Hematopoietic multipotent progenitor cell treated with erythropoietin and hydrocortisone succinate and interleukin-3 and kit ligand, for 6 days (in vitro differentiated cells): ENCODE data around the gene KCTD7.
"Not testable (repeated sequence)": the region's sequence is repeated elsewhere in the genome, so short reads cannot be mapped to it uniquely, and the experiment has no call there.

Experiments
- DNase-seq: peaks from one replicate; pipeline ENCODE4 v3.0.0-alpha.2; 2015

The KCTD7 gene

GRCh38 chr7:66619341-66619948 is 9.2 kb upstream of the KCTD7 start:
- DNase-seq, result not testable (repeated sequence)

DNA sequence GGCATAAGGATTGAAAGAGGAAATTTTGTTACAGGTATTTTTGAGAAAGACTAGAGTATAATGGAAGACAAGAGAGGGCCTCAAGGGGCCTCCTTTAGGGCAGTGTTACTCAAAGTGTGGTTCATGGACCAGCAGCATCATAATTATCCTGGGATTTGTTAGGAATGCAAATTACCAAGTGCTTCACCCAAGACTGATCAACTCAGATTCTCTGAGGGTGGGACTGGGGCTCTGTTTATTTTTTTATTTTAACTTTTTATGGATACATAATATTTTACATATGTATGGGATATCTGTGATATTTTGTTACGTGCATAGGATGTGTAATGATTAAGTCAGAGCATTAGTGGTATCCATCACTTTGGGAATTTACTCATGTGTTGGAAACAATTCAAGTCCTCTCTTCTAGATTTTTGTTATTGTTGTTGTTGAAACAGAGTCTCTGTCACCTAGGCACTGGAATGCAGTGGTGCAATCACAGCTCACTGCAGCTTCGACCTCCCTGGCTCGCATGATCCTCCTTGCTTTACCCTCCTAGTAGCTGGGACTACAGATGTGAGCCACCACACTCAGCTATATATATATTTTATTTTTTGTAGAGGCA is 2.2 kb upstream of the KCTD7 start:
- DNase-seq, result no peak

- no peak for DNase-seq
Observed at GRCh38 chr7:66627151-66627681, 1.5 kb upstream of the KCTD7 start.

DNA sequence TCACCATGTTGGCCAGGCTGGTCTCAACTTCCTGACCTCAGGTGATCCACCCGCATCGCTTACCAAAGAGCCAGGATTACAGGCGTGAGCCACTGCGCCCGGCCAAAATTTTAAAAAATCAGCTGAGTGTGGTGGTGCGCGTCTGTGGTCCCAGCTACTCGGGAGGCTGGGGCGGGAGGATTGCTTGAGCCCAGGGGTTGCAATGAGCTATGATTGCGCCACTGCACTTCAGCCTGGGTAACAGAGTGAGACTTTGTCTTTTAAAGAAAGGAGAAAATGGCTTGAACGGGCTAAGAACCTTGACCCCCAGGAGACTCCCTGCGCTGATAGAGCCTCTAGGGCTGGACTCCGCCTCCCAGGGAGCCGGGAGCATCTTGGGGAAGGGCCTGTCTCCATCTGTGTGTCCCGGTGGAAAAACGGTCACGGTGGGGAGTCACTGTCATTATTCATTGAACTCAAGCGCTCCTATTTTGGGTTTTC is 760 bp upstream of the KCTD7 start:
- no peak for DNase-seq

DNA sequence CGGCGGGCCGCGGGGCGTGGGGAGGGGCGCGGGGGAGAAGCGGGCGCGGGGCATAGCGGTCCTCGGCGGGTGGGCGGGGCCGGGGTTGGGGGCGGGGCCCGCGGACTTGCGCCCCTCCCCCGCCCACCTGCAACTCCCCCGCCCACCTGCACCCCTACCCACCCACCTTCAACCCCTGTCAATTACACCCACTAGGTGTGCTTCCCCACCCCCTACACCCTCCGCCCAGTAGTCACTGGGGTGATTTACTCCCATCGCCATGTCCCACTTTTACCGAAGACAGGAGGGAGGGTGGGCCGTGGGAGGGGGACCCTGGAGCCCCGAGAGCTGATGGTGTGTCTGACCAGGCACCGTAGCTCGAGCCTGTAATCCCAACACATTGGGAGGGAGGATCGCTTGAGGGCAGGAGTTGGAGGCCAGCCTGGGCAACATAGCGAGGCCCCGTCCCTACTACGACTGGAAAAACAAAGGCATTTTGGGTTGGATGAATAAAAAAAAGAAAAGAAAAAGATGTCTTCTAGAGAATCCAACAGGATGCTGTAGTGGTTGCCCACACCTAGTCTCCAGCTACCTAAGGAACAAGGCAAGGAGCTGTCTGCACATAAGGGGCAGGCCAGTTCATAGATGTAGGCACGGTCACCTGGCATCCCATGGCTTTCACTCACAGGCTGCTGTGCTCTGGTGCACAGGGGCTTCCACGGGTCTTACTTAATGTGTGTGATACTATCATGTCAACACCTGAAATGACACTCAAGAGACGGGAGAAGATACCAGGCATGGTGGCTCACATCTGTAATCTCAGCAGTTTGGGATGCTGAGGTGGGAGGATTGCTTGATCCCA is 761 bp downstream of the KCTD7 start:
- DNase-seq, result no peak

- DNase-seq, result peak; percentile 47
Observed at GRCh38 chr7:66630531-66630930, 1.9 kb downstream of the KCTD7 start.

GRCh38 chr7:66631471-66631870 is 2.8 kb downstream of the KCTD7 start:
- DNase-seq, result peak; percentile 46

DNA sequence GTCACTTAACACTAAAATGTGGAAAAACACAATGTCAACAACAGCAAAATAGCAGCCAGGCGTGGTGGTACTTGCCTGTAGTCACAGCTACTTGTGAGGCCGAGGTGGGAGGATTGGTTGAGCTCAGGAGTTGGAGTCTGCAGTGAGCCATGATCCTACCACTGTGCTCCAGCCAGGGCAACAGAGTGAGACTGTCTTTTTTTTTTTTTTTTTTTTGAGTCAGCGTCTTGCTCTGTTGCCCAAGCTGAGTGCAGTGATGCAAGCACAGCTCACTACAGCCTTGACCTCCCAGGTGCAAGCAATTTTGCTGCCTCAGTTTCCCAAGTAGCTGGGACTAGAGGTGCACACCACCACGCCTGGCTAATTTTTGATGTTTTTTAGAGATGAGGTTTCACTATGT is 6.1 kb downstream of the KCTD7 start:
- no peak for DNase-seq

GRCh38 chr7:66635322-66635981 is 6.8 kb downstream of the KCTD7 start:
- not testable (repeated sequence) for DNase-seq

DNA sequence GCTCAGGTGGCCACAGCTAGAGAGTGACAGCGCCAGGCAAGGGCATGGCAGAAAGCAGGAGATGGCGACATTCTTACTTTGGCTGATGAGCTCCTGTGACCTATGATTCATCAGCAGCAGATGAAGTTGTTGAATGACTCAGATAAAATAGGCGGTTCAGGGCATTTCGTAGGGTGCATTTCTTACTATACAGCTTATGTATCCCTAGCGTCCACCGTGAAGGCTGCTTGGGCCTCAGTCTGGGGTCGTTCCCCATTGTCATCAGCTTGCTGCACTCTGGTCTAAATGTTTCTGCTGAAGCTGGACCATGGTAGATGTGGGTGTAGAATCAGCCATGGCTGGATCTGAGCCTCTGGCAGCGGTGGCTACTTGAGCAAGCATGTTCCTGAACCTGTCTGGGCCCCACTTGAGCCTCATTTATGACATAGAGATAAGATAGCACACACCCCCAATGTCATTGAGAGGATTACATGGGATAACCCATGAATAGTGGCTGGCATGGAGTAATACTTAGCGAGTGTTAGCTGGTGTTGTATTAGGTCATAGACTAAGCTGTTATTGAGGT is 7.4 kb downstream of the KCTD7 start:
- peak; percentile 54 for DNase-seq

GRCh38 chr7:66638309-66639099 is 9.8 kb downstream of the KCTD7 start:
- no peak for DNase-seq

DNA sequence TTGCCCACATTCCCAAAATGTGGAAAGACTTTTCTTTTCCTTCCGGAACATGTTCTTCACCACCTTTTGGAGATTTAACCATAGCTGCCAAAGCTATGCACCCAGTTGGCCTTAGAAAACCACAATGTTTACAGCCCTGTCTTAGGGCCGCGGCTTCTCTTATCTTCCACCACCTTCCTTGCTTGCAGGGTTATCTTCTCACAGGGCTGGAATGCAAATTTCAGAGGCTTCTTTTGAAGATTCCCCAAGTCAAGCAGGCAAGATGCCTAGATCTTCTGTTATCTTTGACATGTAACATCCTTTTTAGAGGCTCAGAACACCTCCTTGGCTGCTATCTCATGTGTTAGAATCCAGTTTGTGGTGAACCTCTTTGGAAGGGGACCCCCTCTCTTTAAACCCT is 11.1 kb downstream of the KCTD7 start:
- peak; percentile 95 for DNase-seq

DNA sequence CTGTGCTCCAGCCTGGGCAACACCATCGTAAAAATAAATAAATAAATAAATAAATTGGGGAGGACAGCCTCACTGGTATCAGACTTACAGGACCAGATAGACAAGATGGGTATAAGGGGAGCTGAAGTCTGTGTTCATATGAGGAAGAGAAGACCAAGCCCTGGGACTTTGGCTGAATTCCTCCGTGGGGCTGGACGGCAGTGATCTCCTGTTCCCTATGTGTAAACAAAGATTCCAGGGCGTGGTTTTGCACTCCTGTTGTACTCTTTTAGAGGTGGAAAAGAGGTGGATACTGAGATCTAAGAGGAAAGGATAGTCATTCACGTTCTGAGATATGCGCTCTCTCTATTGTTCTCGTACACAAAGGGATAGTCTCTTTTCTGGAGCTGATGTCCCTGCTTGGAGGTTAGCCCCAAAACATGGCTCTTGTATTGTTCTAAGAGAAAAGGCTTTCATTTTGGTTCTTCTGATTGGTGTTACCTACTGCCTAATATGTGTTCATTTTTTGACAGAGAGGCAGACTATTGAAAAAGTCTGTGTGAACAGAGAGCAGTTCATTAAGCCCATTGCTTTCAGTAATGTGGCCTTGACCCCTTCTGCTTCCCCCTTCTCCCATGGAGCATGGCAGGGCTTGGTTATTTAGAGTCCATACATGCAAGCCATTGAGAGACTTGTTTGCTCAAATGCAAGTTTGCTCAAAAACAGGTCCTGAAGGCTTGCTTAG is 12.3 kb downstream of the KCTD7 start:
- no peak for DNase-seq

DNA sequence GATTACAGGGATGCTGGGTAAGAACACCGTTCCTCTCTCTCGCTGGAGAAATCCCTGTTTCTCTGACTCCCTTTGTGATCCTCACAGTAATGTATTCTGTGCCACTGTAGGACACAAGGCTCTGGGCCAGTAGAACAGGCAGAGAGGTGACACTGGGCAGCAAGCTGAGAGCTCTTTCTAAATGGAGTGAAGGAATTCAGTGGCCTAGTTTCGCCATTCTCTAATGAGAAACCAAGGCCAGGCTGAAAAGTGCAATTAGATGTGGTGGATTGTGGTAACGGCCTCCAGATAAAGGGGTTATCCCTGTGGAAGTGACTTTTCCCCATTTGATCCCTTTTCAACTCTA is 12.8 kb downstream of the KCTD7 start:
- DNase-seq, result no peak

GRCh38 chr7:66642186-66642585 is 13.5 kb downstream of the KCTD7 start:
- DNase-seq, result no peak

GRCh38 chr7:66642932-66643331 is 14.3 kb downstream of the KCTD7 start:
- no peak for DNase-seq

- DNase-seq, result no peak
Observed at GRCh38 chr7:66643395-66643794, 14.7 kb downstream of the KCTD7 start.

- DNase-seq, result not testable (repeated sequence)
Observed at GRCh38 chr7:66651026-66651425, 22.3 kb downstream of the KCTD7 start.

DNA sequence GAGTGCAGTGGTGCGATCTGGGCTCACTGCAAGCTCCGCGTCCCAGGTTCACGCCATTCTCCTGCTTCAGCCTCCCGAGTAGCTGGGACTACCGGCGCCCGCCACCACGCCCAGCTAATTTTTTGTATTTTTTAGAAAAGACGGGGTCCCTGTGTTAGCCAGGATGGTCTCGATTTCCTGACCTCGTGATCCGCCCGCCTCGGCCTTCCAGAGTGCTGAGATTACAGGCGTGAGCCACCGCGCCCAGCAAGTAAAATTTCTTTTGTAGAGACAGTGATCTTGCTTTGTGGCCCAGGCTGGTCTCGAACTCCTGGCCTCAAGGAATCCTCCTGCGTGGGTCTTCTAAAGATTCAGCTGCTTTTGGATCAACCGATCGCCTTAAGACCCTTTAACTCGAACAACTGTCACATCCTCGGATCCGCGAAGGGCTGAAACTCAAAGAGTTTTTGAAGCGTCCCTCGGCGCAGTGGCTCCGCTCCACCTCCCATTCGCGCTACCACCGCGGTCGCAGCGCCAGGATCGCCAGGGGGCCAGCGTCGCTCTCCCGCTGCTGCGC is 25.1 kb downstream of the KCTD7 start:
- not testable (repeated sequence) for DNase-seq

DNA sequence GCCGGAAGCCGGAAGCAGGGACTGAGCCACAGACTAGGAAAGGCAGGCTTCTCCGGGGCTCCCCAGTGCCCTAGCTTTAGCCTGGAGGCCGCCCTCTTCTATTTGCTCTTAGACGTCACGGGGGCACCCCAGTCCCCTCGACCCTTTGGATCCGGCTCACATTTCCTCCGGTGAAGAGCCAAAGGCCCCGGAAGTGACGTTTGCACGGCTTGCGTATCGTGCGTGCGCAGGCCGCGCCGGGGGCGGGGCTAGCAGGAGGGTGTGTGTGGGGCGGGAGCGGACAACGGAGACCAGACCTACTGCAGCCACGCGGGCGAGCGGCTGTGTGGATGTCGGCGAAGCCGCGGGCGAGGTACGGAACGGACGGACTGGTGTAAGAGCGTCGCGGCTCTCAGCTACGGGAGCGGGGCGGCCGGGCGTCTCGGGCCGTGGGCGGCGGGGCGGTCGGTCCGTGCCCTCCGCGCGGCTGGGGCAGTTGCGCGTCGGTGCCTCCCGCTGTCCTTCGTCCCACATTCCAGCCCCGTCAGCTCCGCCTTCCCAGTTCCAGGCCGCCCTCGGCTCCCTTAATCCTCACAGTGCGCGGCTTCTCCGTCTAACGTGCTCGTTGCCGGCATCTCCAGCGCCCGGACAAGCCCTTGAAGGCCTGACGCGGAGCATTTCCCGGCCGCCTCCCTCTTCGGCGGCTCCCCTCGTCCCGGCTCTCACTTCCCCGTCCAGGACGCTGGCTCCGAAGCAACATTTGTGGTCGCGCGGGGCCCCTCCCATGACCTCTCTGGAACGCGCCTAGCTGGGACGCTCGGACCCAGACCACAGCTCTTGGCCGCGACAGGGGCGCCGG is 25.8 kb downstream of the KCTD7 start:
- peak; percentile 99 for DNase-seq
